ENCODE results near the gene CCDC3.

Gene CCDC3

GRCh38 chr10:12974491-12975199, 26.9 kb downstream of the CCDC3 start:
- no peaks in the 10 kb centered on the region for H3K36me3 ChIP-seq
- H3K27me3 ChIP-seq = peaks cover 0 to 2% (median 0%) of the 10 kb centered on the region in 11 experiments; a peak in 2 of 22 replicates
- peaks cover 9 to 39% (median 25%) of the 10 kb centered on the region in 10 experiments for H3K4me1 ChIP-seq
- H3K4me2 ChIP-seq = no peak overlapping the region
- H3K9me3 ChIP-seq (replicated peaks in 1 of 11) = no peaks in the 10 kb centered on the region
- no peak overlapping the region for H3K27ac ChIP-seq
- no peak for TF ChIP-seq Cebpa-rat (IDR thresholded peaks at IDR 0.05)
- no peak overlapping the region for H3K4me3 ChIP-seq
- H4K20me1 ChIP-seq = no peaks in the 10 kb centered on the region
- no peak overlapping the region for H3K9ac ChIP-seq

- Histone ChIP-seq H3K4me2 (no peak overlapping the region), H3K36me3 (no peaks in the 10 kb centered on the region), H3K9me3 (replicated peaks in 1 of 11) (peaks cover 0 to 2% (median 0%) of the 10 kb centered on the region in 11 experiments; a peak in 1 of 22 replicates), H3K4me3 (no peak overlapping the region), H3K27ac (no peak overlapping the region), H3K27me3 (no peaks in the 10 kb centered on the region), H4K20me1 (no peaks in the 10 kb centered on the region), H3K4me1 (peaks cover 9 to 33% (median 19%) of the 10 kb centered on the region in 10 experiments), H3K9ac (no peak overlapping the region)
- TF ChIP-seq Cebpa-rat (IDR thresholded peaks at IDR 0.05) = no peak
These were observed 27.4 kb downstream of the CCDC3 start for GRCh38 chr10:12974078-12974477.

GRCh38 chr10:12973149-12973718, 28.3 kb downstream of the CCDC3 start:
- H3K9me3 ChIP-seq (replicated peaks in 1 of 11) = peaks cover 1 to 10% (median 2%) of the 10 kb centered on the region in 11 experiments
- no peaks in the 10 kb centered on the region for H4K20me1 ChIP-seq
- H3K4me3 ChIP-seq = no peak overlapping the region
- TF ChIP-seq Cebpa-rat (IDR thresholded peaks at IDR 0.05) = no peak
- H3K27ac ChIP-seq = no peak overlapping the region
- peaks cover 9 to 27% (median 15%) of the 10 kb centered on the region in 10 experiments; a peak in 19 of 20 replicates for H3K4me1 ChIP-seq
- no peaks in the 10 kb centered on the region for H3K27me3 ChIP-seq
- H3K9ac ChIP-seq = no peak overlapping the region
- no peaks in the 10 kb centered on the region for H3K36me3 ChIP-seq
- H3K4me2 ChIP-seq = no peak overlapping the region

GRCh38 chr10:12972146-12972545, 29.4 kb downstream of the CCDC3 start:
- Histone ChIP-seq H3K36me3 (0 out of 22 replicates have a peak, but pooled peaks cover 0 to 4% (median 0%) of the 10 kb centered on the region in 11 experiments), H3K9me3 (replicated peaks in 1 of 11) (peaks cover 10 to 21% (median 12%) of the 10 kb centered on the region in 11 experiments), H3K27ac (no peak overlapping the region), H3K4me3 (no peak overlapping the region), H3K4me1 (peaks cover 9 to 27% (median 15%) of the 10 kb centered on the region in 10 experiments; a peak in 19 of 20 replicates), H3K4me2 (peak overlapping the region in 1 of 11 experiments; percentile 11; a peak in 1 of 22 replicates), H3K9ac (no peak overlapping the region), H4K20me1 (no peaks in the 10 kb centered on the region), H3K27me3 (no peaks in the 10 kb centered on the region)
- TF ChIP-seq Cebpa-rat (IDR thresholded peaks at IDR 0.05) = no peak

GRCh38 chr10:12971001-12971788, 30.3 kb downstream of the CCDC3 start:
- peaks cover 19 to 29% (median 22%) of the 10 kb centered on the region in 11 experiments for H3K9me3 ChIP-seq (replicated peaks in 1 of 11)
- no peaks in the 10 kb centered on the region for H4K20me1 ChIP-seq
- TF ChIP-seq Cebpa-rat (IDR thresholded peaks at IDR 0.05) = no peak
- H3K27me3 ChIP-seq = no peaks in the 10 kb centered on the region
- H3K4me3 ChIP-seq = no peak overlapping the region
- peak overlapping the region in 3 of 11 experiments; percentile 13 to 26 (median 23); a peak in 2 of 22 replicates for H3K27ac ChIP-seq
- 0 out of 22 replicates have a peak, but pooled peaks cover 0 to 4% (median 0%) of the 10 kb centered on the region in 11 experiments for H3K36me3 ChIP-seq
- no peak overlapping the region for H3K9ac ChIP-seq
- peak overlapping the region in 8 of 11 experiments; percentile 0 to 65 (median 48); a peak in 8 of 22 replicates for H3K4me2 ChIP-seq
- H3K4me1 ChIP-seq = peaks cover 9 to 27% (median 15%) of the 10 kb centered on the region in 10 experiments; a peak in 19 of 20 replicates

- Histone ChIP-seq H3K4me3 (no peak overlapping the region), H3K36me3 (0 out of 22 replicates have a peak, but pooled peaks cover 0 to 4% (median 0%) of the 10 kb centered on the region in 11 experiments), H3K4me2 (peak overlapping the region; percentile 15 to 65 (median 51); a peak in 20 of 22 replicates), H3K4me1 (peaks cover 9 to 27% (median 15%) of the 10 kb centered on the region in 10 experiments; a peak in 19 of 20 replicates), H3K9ac (no peak overlapping the region), H3K9me3 (replicated peaks in 1 of 11) (peaks cover 20 to 30% (median 23%) of the 10 kb centered on the region in 11 experiments), H3K27ac (peak overlapping the region in 3 of 11 experiments; percentile 13 to 62 (median 23); a peak in 5 of 22 replicates), H4K20me1 (no peaks in the 10 kb centered on the region), H3K27me3 (no peaks in the 10 kb centered on the region)
- TF ChIP-seq Cebpa-rat (IDR thresholded peaks at IDR 0.05) = no peak
These were observed 31.6 kb downstream of the CCDC3 start for GRCh38 chr10:12969951-12970350.

- no peak overlapping the region for H3K27ac ChIP-seq
- H3K36me3 ChIP-seq = 0 out of 22 replicates have a peak, but pooled peaks cover 0 to 4% (median 0%) of the 10 kb centered on the region in 11 experiments
- TF ChIP-seq Cebpa-rat (IDR thresholded peaks at IDR 0.05) = no peak
- no peak overlapping the region for H3K4me3 ChIP-seq
- no peak overlapping the region for H3K9ac ChIP-seq
- peaks cover 5 to 15% (median 14%) of the 10 kb centered on the region in 10 experiments; a peak in 19 of 20 replicates for H3K4me1 ChIP-seq
- no peak overlapping the region for H3K4me2 ChIP-seq
- no peaks in the 10 kb centered on the region for H4K20me1 ChIP-seq
- H3K27me3 ChIP-seq = no peaks in the 10 kb centered on the region
- peaks cover 20 to 30% (median 23%) of the 10 kb centered on the region in 11 experiments for H3K9me3 ChIP-seq (replicated peaks in 1 of 11)
These were observed 35.4 kb downstream of the CCDC3 start for GRCh38 chr10:12966067-12966466.

- H3K9ac ChIP-seq = no peak overlapping the region
- peaks cover 5 to 10% (median 9%) of the 10 kb centered on the region in 10 experiments; a peak in 19 of 20 replicates for H3K4me1 ChIP-seq
- H3K4me2 ChIP-seq = no peak overlapping the region
- H4K20me1 ChIP-seq = no peaks in the 10 kb centered on the region
- H3K27ac ChIP-seq = no peak overlapping the region
- H3K27me3 ChIP-seq = no peaks in the 10 kb centered on the region
- 0 out of 22 replicates have a peak, but pooled peaks cover 0 to 4% (median 0%) of the 10 kb centered on the region in 11 experiments for H3K36me3 ChIP-seq
- H3K4me3 ChIP-seq = no peak overlapping the region
- TF ChIP-seq Cebpa-rat (IDR thresholded peaks at IDR 0.05) = no peak
- peaks cover 20 to 30% (median 23%) of the 10 kb centered on the region in 11 experiments for H3K9me3 ChIP-seq (replicated peaks in 1 of 11)
These were observed 35.9 kb downstream of the CCDC3 start for GRCh38 chr10:12965571-12965970.
